NB4 (cell line): ENCODE measurements around the gene UNC5B.

ENCODE experiments used
- DNase-seq: peaks from one replicate; pipeline ENCODE4 v3.0.0; 2010; ENCODE audit warnings: low read depth
- H3K4me3 ChIP-seq: one replicate; pipeline ENCODE4 v1.5.1; 2011; ENCODE audit warnings: mild to moderate bottlenecking, low read depth, low read length, moderate library complexity
- CTCF ChIP-seq: IDR thresholded peaks from one replicate; pipeline ENCODE4 v1.5.1; 2012; ENCODE audit warnings: low read depth, low read length
- MAX ChIP-seq: IDR thresholded peaks from 2 replicates; pipeline ENCODE4 v1.6.1; 2011; ENCODE audit warnings: low read depth, low read length
- MYC ChIP-seq: IDR thresholded peaks from 2 replicates; pipeline ENCODE4 v1.6.1; 2011; ENCODE audit warnings: low read depth, low read length
- POLR2A ChIP-seq: IDR thresholded peaks from 2 replicates; pipeline ENCODE4 v1.6.1; 2011; ENCODE audit warnings: mild to moderate bottlenecking; ENCODE audit not compliant: insufficient read length; ENCODE audit errors: extremely low read depth

UNC5B gene

GRCh38 chr10:71266918-71267442, 54.6 kb downstream of the UNC5B start:
- no peak for DNase-seq
- no peak overlapping the region for H3K4me3 ChIP-seq
- no peak for TF ChIP-seq CTCF
- TF ChIP-seq MAX = no peak
- no peak for TF ChIP-seq MYC
- TF ChIP-seq POLR2A = no peak

- H3K4me3 ChIP-seq = no peak overlapping the region
- no peak for TF ChIP-seq MYC
- TF ChIP-seq CTCF = no peak
- no peak for TF ChIP-seq MAX
- TF ChIP-seq POLR2A = no peak
- DNase-seq = no peak
These were observed 55.3 kb downstream of the UNC5B start for GRCh38 chr10:71267508-71268240.

- TF ChIP-seq MAX (no peak), CTCF (peak; percentile 21)
- no peak for DNase-seq
- H3K4me3 ChIP-seq = no peak overlapping the region
These were observed 55.9 kb downstream of the UNC5B start for GRCh38 chr10:71268247-71268691.

- H3K4me3 ChIP-seq = no peak overlapping the region
- TF ChIP-seq CTCF (no peak), MAX (no peak), POLR2A (no peak)
- no peak for DNase-seq
These were observed 56.4 kb downstream of the UNC5B start for GRCh38 chr10:71268758-71269157.

GRCh38 chr10:71269301-71270288, 57.2 kb downstream of the UNC5B start:
- DNase-seq = no peak
- TF ChIP-seq MYC (no peak), MAX (no peak), POLR2A (no peak)
- no peak overlapping the region for H3K4me3 ChIP-seq
